DMS79 (cell line): ENCODE measurements around the gene C12orf60.

Experiments used
- DNase-seq: peaks from one replicate; lab custom pipeline; 2025; lab: John Stamatoyannopoulos, UW

The C12orf60 gene

GRCh38 chr12:14777271-14777670 lies 26.2 kb upstream of the C12orf60 start:
- DNase-seq: no peak

GRCh38 chr12:14779834-14780233 lies 23.6 kb upstream of the C12orf60 start:
- no peak for DNase-seq

- DNase-seq: no peak
Measured at GRCh38 chr12:14780859-14781258, 22.6 kb upstream of the C12orf60 start.

- DNase-seq: no peak
Measured at GRCh38 chr12:14781563-14781962, 21.9 kb upstream of the C12orf60 start.

GRCh38 chr12:14782756-14783155 lies 20.7 kb upstream of the C12orf60 start:
- no peak for DNase-seq

GRCh38 chr12:14784471-14784870 lies 19.0 kb upstream of the C12orf60 start:
- no peak for DNase-seq

- DNase-seq: no peak
Measured at GRCh38 chr12:14785568-14785967, 17.9 kb upstream of the C12orf60 start.

- no peak for DNase-seq
Measured at GRCh38 chr12:14795028-14795448, 8.4 kb upstream of the C12orf60 start.

- no peak for DNase-seq
Measured at GRCh38 chr12:14802247-14802646, 1.2 kb upstream of the C12orf60 start.

- DNase-seq: no peak
Measured at GRCh38 chr12:14802721-14803010, 804 bp upstream of the C12orf60 start.

- peak; percentile 49 for DNase-seq
Measured at GRCh38 chr12:14803830-14804160, 325 bp downstream of the C12orf60 start.

- peak; percentile 51 for DNase-seq
Measured at GRCh38 chr12:14810167-14810952, 6.9 kb downstream of the C12orf60 start.

GRCh38 chr12:14810953-14811483 lies 7.5 kb downstream of the C12orf60 start:
- peak; percentile 5 for DNase-seq

- DNase-seq: no peak
Measured at GRCh38 chr12:14811486-14811885, 8.0 kb downstream of the C12orf60 start.

- DNase-seq: no peak
Measured at GRCh38 chr12:14814014-14814413, 10.5 kb downstream of the C12orf60 start, which contains the start of gene SMCO3. Gene SMCO3 (minus strand): TSS chr12:14814182. CDS start chr12:14806680, 7,502 bp downstream.

- no peak for DNase-seq
Measured at GRCh38 chr12:14824012-14824634, 20.7 kb downstream of the C12orf60 start.

- no peak for DNase-seq
Measured at GRCh38 chr12:14825256-14825655, 21.8 kb downstream of the C12orf60 start.

GRCh38 chr12:14826491-14826890 lies 23.0 kb downstream of the C12orf60 start:
- no peak for DNase-seq

- no peak for DNase-seq
Measured at GRCh38 chr12:14827043-14827442, 23.6 kb downstream of the C12orf60 start.

- DNase-seq: no peak
Measured at GRCh38 chr12:14828892-14829291, 25.4 kb downstream of the C12orf60 start.

GRCh38 chr12:14833336-14833735 lies 29.9 kb downstream of the C12orf60 start:
- no peak for DNase-seq

- no peak for DNase-seq
Measured at GRCh38 chr12:14833952-14834351, 30.5 kb downstream of the C12orf60 start.

GRCh38 chr12:14834509-14834908 lies 31.0 kb downstream of the C12orf60 start:
- no peak for DNase-seq
